T1000 (cell line): ENCODE measurements around the gene CKM.
"Not testable (repeated sequence)": the region's sequence is repeated elsewhere in the genome, so short reads cannot be mapped to it uniquely, and the experiment has no call there.

ENCODE experiments used
- DNase-seq: peaks from one replicate; lab custom pipeline; 2025; ENCODE audit warnings: mixed read lengths; lab: John Stamatoyannopoulos, UW

Gene CKM

DNA sequence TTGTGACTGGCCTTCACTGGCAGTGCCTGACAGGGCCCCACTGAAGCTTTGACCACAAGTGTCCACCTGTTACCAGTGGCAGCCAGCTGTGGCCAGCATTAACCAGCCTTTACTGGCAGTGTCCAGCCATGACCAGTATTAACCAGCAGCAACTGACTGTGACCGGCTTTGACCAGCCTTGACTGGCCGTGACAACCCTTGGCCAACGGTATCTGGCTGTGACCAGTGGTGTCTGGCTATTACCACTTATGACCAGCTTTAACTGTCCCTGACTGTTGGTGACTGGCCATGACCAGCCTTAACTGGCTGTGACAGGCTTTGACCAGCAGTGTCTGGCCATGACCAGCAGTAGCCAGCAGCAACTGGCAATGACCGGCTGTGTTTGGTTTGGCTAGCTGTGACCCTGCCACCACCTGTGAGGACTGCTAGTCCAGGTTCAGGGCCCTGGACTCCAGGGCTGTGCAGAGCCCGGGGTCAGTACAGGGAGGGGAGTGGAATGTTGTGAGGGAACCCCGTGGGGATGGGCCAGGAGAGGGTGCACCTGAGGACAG lies 32.2 kb downstream of the CKM start:
- no peak for DNase-seq

DNA sequence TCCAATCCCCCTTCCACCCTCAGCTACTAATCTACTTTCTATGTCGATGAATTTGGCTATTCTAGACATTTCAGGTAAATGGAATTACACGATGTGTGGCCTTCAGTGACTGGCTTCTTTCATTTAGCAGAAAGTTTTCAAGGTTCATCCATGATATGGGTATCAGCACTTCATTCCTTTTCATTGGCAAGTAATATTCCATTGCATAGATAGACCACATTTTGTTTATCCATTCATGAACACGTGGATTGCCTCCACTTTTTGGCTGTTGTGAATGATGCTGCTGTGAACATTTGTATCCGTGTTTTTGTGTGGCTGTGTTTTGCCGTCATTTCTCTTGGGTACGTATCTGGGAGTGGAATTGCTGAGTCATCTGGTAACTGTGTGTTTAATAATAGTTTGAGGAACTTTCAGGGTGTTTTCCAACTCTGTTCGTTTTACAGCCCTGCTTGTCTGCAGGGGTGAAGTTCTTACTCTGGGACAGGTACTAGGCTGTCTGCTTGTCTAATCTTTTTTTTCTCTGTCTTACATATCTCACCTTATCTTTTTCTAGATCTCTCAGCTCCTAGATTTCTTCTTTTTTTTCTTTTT lies 39.1 kb downstream of the CKM start:
- DNase-seq = no peak

GRCh38 chr19:45280471-45280961 lies 42.2 kb downstream of the CKM start:
- no peak for DNase-seq

- DNase-seq = no peak
Measured at GRCh38 chr19:45279587-45280192, 43.0 kb downstream of the CKM start.

- no peak for DNase-seq
Measured at GRCh38 chr19:45278087-45278486, 44.6 kb downstream of the CKM start.

DNA sequence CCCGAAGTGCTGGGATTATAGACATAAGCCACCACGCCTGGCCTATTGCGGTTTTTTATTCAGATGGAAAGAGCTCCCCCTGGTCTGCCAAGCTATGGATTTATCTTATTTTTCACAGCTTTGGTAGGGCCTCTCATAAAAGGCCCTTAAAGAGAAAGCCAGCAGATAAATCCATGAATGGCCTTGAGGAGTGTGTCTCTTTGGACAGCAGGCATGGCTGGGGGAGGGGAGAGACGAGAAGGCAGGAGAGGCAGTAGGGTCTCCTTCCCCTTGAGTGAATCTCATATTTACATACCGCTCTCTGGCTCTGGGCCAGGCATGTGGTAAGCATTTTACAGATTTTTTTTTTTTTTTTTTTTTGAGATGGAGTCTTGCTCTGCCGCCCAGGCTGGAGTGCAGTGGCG lies 46.4 kb downstream of the CKM start:
- DNase-seq = no peak

DNA sequence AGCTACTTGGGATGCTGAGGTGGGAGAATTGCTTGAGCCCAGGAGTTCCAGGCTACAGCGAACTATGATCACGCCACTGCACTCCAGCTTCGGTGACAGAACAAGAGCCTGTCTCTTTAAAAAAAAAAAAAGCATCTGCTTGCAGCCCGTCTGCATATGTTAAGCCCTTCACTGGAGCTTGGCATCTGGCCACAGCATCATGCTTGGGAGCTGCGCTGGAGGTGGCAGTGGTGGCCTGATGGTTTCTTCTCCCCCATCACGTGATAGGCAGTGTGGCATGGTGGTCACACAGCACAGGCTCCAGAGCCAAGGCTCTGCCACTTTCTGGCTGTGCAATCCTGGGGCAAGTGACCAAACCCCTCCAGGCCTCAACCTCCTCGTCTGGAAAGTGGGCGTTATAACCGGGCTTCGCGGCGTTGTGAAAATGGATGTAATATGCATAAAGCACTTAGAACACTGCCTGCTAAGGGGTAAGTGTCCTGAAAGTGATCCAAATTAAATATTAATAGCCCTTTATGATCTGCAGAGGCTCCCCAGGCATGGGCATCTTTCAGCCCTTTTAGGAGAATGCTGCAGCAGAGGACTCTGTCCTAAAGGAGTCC lies 47.2 kb downstream of the CKM start:
- DNase-seq = no peak

DNA sequence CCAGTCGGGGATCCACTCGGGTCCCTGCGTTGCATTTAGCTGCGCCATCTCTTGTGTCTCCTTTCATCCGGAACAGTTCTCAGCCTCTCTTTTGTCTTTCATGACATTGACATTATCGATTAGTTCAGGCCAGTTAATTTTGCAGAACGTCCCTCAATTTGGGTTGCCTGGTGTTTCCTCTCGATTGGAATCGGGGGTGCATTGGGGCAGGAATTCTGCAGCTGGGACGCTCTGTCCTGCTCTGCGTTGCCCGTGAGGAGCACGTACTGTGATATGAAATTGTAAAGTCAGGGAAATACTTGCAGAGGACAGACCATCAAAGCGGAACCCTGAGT lies 49.2 kb downstream of the CKM start:
- DNase-seq = no peak

GRCh38 chr19:45271735-45272108 lies 51.0 kb downstream of the CKM start:
- DNase-seq = no peak

GRCh38 chr19:45271098-45271734 lies 51.5 kb downstream of the CKM start:
- DNase-seq = no peak

DNA sequence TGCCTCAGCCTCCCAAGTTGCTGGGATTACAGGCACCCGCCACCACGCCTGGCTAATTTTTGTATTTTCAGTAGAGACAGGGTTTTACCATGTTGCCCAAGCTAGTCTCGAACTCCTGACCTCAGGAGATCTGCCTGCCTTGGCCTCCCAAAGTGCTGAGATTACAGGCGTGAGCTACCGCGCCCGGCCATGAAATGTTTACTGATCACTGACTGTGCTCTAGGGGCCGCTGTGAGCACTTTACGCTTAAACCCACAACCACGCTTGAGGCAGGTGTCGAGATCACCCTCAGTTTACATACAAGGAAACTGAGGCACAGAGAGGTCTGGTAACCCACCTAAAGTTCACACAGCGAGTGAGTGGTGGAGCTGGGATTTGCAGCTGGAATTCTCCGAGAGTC lies 52.7 kb downstream of the CKM start:
- DNase-seq = not testable (repeated sequence)

GRCh38 chr19:45267296-45267695 lies 55.4 kb downstream of the CKM start:
- no peak for DNase-seq

GRCh38 chr19:45265375-45265774 lies 57.3 kb downstream of the CKM start:
- no peak for DNase-seq

DNA sequence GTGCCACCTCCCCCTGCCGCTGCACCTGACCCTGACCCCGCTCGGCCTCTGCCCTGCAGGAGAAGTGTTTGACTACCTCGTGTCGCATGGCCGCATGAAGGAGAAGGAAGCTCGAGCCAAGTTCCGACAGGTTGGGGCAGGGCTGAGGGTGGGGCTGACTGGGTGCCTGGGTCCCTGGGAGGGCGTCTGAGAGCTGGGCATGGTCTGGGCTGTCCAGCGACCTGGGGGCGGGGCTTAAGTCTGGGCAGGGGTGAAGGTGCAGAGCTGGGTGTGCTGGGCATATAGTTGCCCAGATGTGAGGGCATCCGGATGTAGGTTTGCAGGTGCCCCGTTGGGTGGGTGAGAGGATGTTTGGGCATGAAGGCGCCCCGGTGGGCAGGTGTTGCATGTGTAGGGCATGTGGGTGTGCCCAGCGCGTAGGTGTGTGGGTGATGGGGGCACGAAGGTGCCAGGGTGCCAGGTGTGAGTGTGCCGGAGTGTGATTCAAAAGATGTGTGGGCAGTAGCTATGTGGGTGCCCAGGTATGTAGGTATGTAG lies 57.8 kb downstream of the CKM start:
- DNase-seq = no peak

DNA sequence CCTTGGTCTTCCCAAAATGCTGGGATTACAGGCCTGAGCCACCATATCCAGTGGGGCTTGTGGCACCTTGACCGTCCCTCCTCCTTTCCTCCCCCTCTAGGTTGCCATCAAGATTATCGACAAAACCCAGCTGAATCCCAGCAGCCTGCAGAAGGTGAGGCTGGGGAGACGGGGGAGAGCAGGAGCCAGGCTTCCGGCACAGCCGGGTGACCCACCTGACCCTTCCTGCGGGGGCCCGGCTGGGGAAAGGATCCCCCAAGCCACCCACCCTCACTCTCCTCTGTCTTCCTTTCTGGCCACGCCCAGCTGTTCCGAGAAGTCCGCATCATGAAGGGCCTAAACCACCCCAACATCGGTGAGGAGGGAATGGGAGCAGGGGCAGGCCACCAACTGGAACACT lies 59.7 kb downstream of the CKM start:
- no peak for DNase-seq

DNA sequence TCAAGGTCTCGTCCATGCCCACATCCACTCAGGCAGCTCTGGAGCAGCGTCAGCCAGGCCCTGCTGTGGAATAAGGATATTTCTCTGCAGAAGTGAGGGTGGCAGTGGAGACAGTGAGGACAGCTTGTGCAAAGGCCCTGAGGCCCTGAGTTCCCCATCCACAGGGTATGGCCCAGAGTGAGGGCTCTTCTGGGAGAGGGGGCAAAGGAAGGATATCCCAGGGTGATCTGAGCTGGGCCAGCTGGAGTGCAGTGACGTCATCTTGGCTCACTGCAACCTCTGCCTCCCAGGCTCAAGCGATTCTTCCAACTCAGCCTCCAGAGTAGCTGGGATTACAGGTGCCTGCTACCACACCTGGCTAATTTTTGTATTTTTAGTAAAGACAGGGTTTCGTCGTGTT lies 60.1 kb downstream of the CKM start:
- DNase-seq = no peak

GRCh38 chr19:45258862-45259261 lies 63.8 kb downstream of the CKM start:
- DNase-seq = no peak

GRCh38 chr19:45256836-45257235 lies 65.8 kb downstream of the CKM start:
- no peak for DNase-seq
